GM18507 (cell line): ENCODE results near the gene MLPH.
"Not testable (repeated sequence)": the region's sequence is repeated elsewhere in the genome, so short reads cannot be mapped to it uniquely, and the experiment has no call there.

ENCODE experiments used
- DNase-seq: peaks from one replicate; pipeline ENCODE4 v3.0.0; 2011; ENCODE audit warnings: low read depth; ENCODE audit not compliant: insufficient read length; ENCODE audit errors: extremely low spot score
- FAIRE-seq: peaks from 2 replicates; lab custom pipeline; 2011; peaks lifted over from hg19 to GRCh38; lab: Jason Lieb, UNC

The MLPH gene

DNA sequence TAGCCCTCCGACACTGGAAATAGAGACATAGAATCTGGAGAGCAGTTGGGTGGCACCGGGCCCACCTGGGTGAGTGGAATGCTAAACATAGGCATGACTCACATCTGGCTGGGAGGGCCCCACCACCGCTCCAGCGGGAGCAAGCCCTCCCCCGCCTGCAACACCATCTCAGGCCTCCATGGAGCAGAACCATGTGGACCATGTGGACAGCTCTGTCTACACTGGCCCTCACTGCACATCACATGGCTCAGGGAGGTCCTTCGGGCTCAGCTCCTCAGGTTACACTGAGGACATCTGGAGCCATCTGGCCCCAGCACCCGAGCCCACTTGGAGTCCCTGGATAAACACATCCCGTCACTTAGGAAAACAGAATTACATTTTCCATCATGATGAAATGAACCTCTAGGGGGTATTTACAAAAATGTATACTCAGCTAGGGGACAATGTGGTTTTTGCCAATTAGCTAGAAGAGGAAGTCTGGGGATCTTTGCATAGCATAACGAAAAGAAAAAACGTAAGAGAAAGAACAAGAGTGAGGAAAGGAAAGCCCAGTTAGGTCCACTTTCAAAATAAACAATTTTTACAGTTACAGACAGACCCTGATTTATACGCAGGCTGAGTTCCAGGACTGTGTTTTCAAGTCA lies 30.7 kb upstream of the MLPH start:
- DNase-seq (no peak), FAIRE-seq (no peak)

DNA sequence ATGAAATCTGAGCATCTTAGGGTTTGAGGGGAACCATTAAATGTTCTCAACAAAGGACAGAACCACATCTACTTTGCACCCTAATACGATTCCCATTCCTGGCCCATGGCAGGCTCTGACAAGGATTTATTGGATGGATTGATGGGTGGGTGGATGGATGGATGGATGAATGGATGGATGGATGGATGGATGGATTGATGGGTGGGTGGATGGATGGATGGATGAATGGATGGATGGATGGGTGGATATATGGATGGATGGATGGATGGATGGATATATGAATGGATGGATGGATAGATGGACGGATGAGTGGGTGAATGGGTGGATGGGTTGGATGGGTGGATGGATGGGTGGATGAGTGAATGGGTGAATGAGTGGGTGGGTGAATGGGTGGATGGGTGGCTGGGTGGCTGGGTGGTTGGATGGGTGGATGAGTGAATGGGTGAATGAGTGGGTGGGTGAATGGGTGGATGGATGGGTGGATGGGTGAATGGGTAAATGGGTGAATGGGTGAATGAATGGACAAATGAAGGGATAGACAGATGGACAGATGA lies 29.6 kb upstream of the MLPH start:
- FAIRE-seq (no peak), DNase-seq (no peak)

DNA sequence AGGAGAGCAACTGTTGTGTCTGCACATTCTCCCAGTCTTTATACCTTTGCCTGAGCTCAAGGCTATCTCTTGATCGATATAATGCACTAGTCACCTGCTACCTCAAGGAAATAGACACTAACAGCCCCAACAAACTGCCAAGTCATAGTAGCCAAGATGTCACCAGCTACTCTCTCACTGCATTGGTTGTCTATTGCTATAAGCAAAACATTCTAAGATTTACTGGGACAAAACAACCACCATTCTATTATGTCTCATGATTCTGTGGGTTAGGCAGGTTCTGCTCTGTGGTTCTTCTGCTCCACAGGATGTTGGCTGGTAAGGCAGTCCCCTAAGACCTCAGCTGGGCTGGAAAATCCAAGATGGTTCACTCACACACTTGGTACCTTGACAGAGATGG lies 28.5 kb upstream of the MLPH start:
- FAIRE-seq (no peak), DNase-seq (no peak)

DNA sequence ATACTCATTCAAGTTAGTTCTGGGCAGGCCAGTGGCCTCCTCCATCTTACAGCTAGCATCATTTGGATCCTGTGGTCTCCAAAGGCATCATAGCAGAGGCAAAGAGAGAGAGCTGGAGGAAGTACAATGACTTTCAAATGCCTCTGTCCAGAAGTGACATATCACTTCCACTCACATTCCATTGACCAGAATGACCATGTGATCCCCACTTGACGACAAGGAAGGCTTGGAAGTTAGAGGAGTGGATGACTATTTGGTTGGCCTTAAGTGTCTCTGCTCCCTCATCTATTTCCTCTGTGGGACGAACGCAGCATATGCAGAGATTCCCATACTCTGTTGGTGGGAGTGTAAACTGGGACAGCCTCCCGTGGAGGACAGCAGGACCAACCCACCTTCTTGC lies 27.8 kb upstream of the MLPH start:
- FAIRE-seq (no peak), DNase-seq (no peak)

DNA sequence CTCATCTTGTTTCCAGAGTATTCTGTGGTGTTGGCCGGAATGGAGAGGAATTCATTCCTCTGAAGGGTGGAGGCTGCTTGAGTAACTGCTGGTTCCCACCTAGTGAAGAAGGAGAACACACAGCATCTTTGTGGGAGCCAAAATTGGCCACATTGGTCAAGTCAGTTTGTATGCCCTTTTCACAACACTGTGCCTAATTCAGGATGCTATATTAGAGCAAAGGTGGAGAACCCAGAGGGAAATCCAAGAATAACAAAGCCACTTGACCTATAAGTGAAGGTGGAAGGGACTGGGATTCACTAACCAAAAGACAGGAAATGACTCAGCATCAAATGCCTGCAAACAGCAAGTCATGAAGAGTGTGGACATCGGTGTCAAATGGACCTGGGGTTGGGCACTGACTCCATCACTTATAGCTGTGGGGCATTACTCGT lies 27.3 kb upstream of the MLPH start:
- FAIRE-seq (no peak), DNase-seq (no peak)

DNA sequence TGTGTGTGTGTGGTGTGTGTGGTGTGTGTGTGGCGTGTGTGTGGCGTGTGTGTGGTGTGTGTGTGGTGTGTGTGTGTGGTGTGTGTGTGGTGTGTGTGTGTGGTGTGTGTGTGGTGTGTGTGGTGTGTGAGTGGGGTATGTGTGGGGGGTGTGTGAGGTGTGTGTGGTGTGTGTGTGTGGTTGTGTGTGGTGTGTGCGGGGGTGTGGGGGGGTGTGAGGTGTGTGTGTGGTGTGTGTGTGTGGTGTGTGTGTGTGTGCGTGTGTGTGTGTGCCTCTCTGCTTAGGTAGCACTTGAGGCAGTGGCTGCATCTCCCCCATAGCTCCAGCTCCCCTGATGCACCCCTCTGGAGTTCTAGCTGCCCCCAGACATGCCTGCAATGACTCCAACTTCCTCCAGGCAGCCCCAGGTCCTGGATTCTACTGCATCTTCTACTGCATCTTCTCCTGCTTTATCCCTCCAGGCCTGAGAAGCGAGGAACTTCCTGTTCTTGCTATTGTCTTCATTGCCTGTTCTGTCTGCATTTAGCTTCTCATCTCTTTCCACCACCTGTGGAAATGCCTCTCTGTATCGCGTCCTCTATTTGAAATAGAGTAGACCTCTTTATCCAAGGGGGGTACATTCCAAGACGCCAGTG lies 22.2 kb upstream of the MLPH start:
- DNase-seq (no peak), FAIRE-seq (no peak)

DNA sequence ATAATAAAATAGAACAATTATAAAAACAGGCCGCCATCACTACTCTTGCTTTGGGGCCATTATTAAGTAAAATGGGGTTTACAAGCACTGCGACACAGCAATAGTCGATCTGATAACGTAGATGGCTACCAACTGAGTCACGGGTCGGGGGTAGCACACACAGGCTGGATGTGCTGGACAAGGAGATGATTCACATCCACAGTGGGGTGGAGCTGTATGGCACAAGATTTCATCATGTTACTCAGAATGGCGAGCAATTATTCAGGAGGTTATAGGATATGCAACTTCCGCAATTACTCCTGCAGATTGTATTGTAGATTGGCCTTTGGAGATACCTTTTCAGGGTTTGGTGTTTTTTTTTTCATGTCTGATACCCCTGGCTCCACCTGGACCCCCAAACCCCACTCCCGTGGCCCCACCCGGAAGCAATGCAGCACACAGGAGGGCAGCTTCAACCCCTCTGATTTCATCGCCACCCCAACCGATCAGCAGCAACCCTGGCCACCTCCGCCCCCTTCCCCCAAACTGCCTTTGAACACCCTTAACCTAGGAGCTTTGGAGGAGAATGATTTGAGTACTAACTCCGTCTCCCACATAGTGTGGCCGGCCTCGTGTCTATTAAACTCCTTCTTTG lies 21.4 kb upstream of the MLPH start:
- FAIRE-seq: no peak
- no peak for DNase-seq

DNA sequence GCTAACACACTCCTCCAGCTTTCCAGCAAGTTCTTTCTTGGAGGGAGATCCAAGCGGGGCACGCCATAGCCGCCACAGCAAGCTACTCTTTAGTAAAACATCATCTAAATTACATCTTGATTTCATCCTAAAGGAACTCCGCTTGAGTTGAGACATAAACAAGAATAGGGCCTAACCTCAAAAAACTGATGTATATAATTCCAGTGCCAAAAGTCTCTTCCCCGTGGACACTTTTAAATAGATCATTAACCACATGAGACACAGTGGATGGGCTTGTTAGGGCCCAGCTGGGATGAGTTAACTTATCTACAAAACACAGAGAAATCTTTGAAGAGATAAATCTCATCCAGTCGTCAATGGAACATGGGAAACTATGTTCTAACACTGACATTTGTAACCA lies 20.8 kb upstream of the MLPH start:
- DNase-seq: no peak

DNA sequence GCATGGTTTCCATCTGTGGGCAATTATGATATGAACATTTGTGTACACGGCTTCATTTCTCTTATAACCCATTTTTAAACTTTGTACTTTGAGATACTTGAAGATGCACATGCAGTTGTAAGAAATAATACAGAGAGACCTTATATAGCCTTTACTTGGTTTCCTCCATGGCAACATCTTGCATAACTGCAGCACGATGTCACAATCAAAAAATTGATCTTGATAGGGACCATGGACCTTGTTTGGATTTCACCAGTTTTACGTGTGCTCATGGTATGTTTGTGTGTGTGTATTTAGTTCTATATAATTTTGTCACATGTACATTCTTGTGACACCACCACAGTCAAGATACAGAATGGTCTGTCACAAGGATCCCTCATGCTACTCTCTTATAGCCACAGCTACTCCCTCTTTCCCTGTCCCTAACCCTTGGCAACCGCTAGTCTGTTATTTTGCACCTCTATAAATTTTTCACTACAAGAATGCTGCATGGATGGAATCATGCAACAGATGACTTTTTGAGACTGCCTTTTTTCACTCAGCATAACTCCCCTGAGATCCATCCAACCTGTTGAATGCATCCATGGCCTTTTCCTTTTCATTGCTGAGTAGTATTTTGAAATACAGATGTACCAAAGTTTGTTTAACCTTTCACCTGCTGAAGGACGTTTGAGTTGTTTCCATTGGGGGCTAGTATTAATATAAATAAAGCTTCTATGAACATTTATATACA lies 19.4 kb upstream of the MLPH start:
- FAIRE-seq (no peak), DNase-seq (no peak)

More for the DNA sequence above, 20.8 kb upstream of the MLPH start:
- no peak for FAIRE-seq

DNA sequence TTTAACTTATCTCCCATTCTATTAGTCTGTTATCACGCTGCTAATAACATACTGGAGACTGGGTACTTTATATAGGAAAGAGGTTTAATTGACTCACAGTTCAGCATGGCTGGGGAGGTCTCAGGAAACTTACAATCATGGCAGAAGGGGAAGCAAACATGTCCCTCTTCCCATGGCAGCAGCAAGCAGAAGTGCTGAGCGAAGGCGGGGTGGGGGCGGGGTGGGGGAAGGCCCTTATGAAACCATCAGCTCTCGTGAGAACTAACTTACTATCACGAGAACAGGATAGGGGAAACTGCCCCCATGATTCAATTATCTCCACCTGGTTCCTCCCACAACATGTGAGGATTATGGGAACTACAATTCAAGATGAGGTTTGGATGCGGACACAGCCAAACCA lies 17.6 kb upstream of the MLPH start:
- not testable (repeated sequence) for DNase-seq, FAIRE-seq

DNA sequence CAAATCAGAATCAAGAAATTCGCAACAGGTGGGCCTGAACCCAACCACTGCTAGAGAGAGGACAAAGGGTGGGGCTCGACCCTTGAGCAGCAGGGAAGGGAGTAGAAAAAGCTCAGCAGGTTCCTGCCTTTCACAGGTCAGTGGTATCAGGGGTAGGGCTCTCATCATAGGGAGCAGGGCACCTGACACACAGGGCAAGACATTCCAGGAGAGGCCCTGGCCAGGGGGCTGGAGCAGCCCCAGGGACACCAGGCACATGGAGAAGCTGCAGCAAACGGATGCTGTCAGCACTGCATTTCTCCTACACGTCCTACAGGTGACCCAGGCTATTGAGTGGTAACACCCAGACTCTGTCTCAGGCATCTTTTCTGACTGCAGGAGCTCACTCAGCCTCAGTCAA lies 17.2 kb upstream of the MLPH start:
- DNase-seq (no peak), FAIRE-seq (no peak)

DNA sequence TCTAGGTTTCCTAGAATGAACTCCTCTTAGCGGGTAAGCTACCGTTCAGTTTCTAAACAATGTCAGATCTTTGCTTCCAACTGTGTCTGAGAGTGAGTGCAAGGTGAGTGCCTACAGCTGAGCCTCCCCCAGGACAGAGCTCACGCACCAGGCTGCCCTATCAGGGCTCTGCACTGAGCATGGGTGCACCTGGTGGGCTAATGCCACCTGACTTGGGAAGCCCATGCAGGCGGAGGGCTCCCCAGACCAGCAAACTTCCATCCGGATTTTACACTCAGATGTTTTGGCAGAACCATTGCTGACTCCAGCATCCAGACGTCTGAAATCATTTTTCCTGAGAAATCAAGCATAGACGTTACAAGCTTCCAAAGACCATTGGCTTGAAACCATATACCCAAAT lies 16.1 kb upstream of the MLPH start:
- DNase-seq (no peak), FAIRE-seq (no peak)

DNA sequence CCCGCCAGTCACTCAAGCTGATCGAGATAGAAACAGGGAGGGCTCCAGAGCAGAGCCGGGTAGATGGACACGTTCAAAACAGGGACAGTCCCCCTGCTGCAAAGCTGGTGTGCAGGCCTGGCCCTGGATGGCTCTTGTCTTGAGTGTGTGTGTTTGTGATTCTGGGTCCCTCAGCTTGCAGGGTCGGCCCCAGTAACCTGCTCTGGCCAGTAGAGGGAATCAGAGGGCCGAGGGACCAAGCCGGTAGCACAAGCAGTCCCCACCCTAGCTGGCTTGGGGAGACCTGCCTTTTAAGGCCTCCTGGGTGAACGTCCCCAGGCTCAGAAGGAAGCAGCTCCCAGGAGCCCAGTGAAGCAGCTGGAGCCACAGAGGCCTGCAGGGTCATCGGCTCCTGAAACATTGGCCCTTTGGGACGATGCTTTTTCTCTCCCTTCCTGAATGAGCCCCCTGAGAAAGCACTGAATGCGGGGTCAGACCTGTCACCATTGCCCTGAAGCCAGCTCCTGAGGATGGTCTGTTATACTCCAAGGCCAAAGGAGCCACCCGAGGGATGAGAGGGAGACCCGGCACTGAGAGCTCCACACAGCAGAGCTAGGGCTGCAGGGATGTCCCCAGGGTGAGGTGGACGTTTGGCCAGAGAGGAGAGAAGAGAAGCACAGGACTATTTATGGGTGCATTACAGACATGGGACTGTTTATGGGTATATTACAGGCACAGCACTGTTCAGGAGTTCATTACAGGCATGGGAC lies 15.4 kb upstream of the MLPH start:
- DNase-seq (peak; percentile 8), FAIRE-seq (peak; percentile 42)

DNA sequence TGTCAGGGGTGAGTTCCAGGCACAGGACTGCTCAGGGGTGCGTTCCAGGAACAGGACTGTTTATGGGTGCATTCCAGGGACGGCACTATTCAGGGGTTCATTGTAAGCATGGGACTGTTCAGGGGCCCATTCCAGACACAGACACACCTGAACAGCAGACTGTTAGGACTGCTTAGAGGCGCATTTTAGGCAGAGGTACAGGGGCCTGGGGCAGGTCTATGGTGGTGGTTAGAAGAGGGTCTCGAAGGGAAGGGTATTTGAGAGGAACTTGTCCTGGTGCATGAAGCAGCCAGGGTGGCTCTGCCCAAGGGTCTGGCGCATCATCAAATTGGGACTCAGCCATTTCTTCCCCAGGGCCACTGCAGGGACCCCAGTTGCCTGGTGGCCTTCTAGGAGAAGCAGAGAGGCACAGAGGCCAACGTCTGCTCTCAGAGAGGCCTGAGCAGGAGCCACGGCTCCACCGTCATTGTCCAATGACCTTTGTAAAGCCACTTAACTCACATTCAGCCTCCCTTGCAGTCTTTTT lies 14.8 kb upstream of the MLPH start:
- DNase-seq: no peak
- FAIRE-seq: no peak

DNA sequence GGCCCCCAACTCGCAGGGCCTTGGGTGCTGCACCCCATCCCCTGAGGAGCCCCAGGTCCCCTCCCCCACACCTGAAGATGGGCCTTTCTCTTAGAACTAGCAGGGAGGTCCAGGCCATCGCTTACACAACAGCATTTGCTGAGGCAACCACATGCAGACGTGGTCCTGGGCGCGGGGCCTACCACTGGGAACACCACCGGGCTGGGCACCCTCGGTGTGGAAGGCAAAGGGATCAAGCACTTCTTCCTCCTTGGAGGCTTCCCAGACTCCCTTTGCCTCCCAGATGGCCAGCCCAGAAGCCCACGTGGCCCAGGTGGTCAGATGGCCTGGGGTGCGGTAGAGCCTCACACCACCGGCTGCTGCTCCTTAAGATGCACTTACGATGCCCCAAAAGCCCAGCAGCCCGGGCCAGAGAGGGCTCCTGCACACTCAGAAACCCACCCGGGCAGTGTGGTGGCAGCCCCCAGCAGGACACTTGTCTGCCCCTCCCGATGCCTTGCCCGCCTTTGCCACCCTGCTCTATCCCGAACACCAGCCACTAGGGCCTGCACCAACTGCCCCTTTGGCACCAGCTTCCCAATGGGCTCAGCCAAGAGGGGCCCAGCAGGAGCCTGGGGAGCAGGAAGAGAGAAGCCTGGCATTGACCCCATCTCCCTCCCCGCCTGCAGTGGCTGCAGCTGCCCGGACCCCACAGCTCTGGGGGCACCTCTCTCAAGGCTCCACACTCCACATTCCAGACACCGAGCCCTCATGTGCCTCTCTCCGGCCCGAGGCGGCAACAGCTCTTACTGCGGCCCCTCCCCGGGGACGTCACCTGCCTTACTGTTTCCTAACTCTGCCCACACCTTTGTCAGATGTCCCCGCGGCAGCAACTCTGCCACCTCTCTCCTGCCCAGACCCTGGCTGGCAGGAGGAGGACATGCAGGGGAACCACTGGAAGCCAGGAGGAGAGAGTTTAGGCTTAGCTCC lies 13.9 kb upstream of the MLPH start:
- DNase-seq (no peak), FAIRE-seq (no peak)

DNA sequence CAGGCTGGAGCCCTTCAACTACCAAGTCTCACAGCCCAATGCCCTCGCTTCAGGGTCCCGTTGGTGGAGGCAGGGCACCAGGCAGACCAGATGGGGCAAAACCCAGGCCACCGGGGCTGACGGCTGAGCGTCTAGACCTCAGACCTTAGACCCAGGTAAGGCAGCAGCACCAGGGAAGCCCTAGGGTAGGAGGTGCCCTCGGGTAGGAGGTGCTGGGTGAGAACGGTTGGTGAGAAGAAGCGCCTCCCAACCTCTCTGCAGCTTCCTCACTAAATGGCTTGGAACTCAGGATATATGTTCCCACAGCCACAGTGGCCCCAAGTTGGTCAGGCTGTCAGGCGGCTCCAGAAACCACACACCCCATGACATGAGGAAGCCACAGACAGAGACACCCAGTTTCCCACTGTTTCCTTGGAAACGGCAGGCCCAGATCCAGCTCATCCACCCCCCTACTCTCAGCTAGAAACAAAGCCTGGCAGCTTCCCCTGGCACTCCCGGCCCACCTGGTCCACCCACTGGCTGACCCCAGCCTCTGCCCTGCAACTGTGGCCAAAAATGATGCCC lies 13.1 kb upstream of the MLPH start:
- DNase-seq: no peak
- no peak for FAIRE-seq

DNA sequence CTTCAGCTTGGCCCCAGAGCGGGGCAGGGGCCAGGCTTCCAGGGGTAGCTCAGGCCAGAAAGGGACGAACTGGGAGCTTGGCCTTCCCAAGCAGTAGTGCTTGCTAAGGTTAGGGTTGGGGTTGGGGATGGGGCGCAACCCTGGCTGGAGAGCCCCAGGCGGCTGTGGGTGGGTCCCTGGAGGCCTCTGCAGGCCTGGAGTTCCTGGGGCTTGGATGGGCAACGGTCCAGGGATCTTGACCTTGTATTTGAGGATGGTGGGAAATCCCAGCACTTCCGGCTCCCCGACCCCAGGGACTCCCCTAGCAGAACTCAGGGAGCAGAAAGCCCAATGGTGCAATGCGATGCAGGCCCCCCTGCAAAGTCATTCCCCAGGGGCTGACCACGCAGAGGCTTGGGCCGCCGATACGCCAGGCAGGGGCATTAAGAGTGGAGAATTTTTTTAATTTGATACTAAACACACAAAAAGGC lies 12.6 kb upstream of the MLPH start:
- no peak for FAIRE-seq
- DNase-seq: no peak
